Uterus (tissue), 4 donors: Measurements from ENCODE around the gene ADAM10. TPM values are rescaled to one million over a fixed set of nuclear protein-coding genes. Genes with fewer than 3 reads are reported as not detected.
A peak's percentile ranks its signal among the peaks of the same experiment; 100 is the strongest.

ENCODE experiments used
- DNase-seq, 2 donors: peaks; one replicate each; pipeline ENCODE4 v3.0.0-alpha.2; 2019 to 2020
- H3K27ac ChIP-seq, 2 donors: fragments of 200-600 bp; sonication (generic); 1 replicate in 1 of 2; 2 replicates in 1 of 2; pipeline ENCODE4 v1.5.1; 2016 to 2018
- H3K27me3 ChIP-seq, 2 donors: fragments of 200-600 bp; sonication (generic); one replicate each; pipeline ENCODE4 v1.5.1; 2018 to 2019; ENCODE audit warnings: control low read depth in 1 of 2
- H3K36me3 ChIP-seq, 2 donors: fragments of 200-600 bp; sonication (generic); one replicate each; pipeline ENCODE4 v1.5.1; 2019; ENCODE audit warnings: control low read depth in 1 of 2
- H3K4me1 ChIP-seq, 2 donors: fragments of 200-600 bp; sonication (generic); one replicate each; pipeline ENCODE4 v1.5.1; 2018 to 2019; ENCODE audit warnings: control low read depth in 1 of 2
- H3K4me3 ChIP-seq, 2 donors: fragments of 200-600 bp; sonication (generic); 1 replicate in 1 of 2; 2 replicates in 1 of 2; pipeline ENCODE4 v1.5.1; 2018 to 2019; ENCODE audit warnings: mild to moderate bottlenecking in 1 of 2
- H3K9me3 ChIP-seq, 2 donors: fragments of 200-600 bp; sonication (generic); one replicate each; pipeline ENCODE4 v1.5.1; 2019; ENCODE audit warnings: control low read depth in 1 of 2
- POLR2A ChIP-seq, 2 donors: fragments of 450-650 bp; IDR thresholded peaks; one replicate each; pipeline ENCODE4 v1.6.1; 2016; ENCODE audit warnings: antibody characterized with exemption in 2 of 2, mild to moderate bottlenecking in 1 of 2, moderate library complexity in 1 of 2
- intact Hi-C: fragments of 100-400 bp; cut with DNase I; formaldehyde crosslinking; loops from one replicate; pipeline ENCODE4 v1.15.1; 2023; ENCODE audit warnings: low total_unique reads
- total RNA-seq, 4 donors: library from RNA; depleted of rRNA in 3 of 4; stranded (reverse); fragments of >200 nt in 3 of 4; gene quantifications; one replicate each; pipeline versions ENCODE4 v1.1.0 to v1.2.4, GENCODE V29; 2014 to 2023
- TF ChIP-seq, protein P1 (sequence below), 4 experiments: fragments of 200-600 bp in 2 of 4; fragments of 450-650 bp in 2 of 4; sonication (generic) in 2 of 4; IDR thresholded peaks; one replicate each; pipeline ENCODE4 v1.5.1; 2016 to 2019; ENCODE audit warnings: antibody characterized with exemption in 4 of 4, mild to moderate bottlenecking in 2 of 4, moderate library complexity in 1 of 4
- donor health status: DM: yes; HTN: yes; CAD: no.

ADAM10 gene
- total RNA-seq, 4 donors from 2014 or later, result 41.8 to 208 (median 110) TPM

DNA sequence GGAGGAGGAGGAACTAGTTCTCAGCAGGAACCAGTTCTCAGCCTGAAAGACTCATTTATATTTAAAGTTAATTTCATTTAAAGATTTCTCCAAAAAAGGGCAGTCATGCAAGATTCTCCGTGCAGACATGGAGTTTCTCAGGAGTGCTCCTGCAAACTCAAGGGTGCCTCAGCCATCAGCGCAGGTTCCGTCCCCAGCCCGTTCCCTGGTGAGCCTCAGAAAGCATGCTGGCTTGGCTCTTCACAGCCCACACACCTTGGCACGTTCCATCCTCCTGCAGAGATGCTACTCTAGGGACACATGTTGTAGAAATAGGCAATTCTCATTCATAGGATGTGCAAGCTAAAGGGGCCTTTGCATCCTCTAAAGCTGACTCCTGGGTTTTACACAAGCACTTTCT, 194.7 kb downstream of the ADAM10 start:
- H3K36me3 ChIP-seq, result no peaks in the 10 kb centered on the region
- intact Hi-C loops, result no loop called here
- no peak for DNase-seq
- no peaks in the 10 kb centered on the region for H3K4me1 ChIP-seq
- H3K4me3 ChIP-seq, result no peak overlapping the region
- no peak overlapping the region for H3K27ac ChIP-seq
- H3K9me3 ChIP-seq, result no peaks in the 10 kb centered on the region
- TF ChIP-seq POLR2A (IDR thresholded peaks at IDR 0.05), result no peak
- TF ChIP-seq, protein P1, sequence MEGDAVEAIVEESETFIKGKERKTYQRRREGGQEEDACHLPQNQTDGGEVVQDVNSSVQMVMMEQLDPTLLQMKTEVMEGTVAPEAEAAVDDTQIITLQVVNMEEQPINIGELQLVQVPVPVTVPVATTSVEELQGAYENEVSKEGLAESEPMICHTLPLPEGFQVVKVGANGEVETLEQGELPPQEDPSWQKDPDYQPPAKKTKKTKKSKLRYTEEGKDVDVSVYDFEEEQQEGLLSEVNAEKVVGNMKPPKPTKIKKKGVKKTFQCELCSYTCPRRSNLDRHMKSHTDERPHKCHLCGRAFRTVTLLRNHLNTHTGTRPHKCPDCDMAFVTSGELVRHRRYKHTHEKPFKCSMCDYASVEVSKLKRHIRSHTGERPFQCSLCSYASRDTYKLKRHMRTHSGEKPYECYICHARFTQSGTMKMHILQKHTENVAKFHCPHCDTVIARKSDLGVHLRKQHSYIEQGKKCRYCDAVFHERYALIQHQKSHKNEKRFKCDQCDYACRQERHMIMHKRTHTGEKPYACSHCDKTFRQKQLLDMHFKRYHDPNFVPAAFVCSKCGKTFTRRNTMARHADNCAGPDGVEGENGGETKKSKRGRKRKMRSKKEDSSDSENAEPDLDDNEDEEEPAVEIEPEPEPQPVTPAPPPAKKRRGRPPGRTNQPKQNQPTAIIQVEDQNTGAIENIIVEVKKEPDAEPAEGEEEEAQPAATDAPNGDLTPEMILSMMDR (IDR thresholded peaks at IDR 0.05), result no peak
- no peaks in the 10 kb centered on the region for H3K27me3 ChIP-seq

DNA sequence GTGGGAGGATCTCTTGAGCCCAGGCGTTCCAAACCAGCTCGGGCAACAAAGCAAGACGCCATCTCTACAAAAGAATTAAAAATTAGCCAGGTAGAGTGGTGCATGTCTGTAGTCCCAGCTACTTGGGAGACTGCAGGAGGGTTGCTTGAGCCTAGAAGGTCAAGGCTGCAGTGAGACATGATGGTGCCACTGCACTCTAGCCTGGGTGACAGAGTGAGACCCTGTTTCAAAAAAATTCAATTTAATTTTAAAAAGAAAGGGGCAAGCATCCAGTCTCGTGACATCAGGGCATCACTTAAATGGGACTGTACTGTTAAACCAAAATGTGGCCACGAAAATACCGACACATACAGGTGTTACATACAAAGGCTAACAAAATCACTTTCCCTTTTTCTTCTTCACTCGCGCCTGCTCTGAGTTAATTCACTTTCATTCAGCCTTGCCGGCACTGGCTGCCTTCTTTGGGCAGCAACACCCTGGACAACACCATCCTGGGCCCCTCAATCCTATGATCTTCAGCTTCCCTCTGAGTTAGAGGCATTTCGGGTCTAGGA, 196.1 kb downstream of the ADAM10 start:
- H3K36me3 ChIP-seq, result no peaks in the 10 kb centered on the region
- no peaks in the 10 kb centered on the region for H3K27me3 ChIP-seq
- H3K27ac ChIP-seq, result no peak overlapping the region
- DNase-seq, result no peak
- H3K4me3 ChIP-seq, result no peak overlapping the region
- no peaks in the 10 kb centered on the region for H3K4me1 ChIP-seq
- no peaks in the 10 kb centered on the region for H3K9me3 ChIP-seq
- TF ChIP-seq POLR2A (IDR thresholded peaks at IDR 0.05), result no peak
- TF ChIP-seq, protein P1 (IDR thresholded peaks at IDR 0.05), result no peak
- intact Hi-C loops, result no loop called here

DNA sequence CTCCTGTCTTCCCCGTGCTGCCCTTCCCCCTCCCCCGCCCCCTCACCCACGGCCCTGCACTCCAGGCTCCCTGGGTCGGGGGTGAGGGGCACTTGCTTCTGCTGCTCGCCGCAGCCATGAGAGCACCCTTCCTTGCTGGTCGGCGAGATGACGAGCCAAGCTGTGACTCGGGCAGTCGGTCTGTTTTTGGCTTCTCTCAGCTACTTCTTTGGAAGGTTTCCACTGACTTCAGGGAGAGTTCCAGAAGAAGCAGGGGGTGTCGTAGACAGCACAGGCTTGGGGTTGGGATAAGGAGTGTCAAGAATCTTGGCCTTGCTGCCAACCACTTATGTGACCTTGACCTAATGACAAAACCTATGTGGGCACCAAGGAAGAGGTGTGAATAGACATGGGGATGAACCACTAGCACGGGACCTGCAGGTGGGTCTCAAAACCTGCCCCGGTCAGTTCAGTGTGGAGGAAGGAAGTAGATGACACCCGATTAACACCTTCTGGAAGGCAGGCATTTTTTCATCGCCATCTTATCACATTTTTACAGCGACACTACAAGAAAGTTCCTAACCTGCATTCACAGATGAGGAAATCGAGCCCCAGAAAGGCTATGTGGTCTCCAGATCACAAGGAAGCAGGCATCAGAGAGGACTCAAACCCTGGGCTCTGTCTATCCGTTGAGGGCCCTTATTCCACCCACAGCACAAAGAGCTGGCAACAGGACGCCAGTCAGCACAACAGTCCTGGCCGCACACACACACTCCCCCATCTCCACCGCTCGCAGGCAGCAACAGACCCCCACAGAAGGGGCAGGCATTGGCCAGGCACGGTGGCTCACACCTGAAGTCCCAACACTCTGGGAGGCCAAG, 196.8 kb downstream of the ADAM10 start:
- Histone ChIP-seq H3K36me3 (no peaks in the 10 kb centered on the region), H3K27me3 (no peaks in the 10 kb centered on the region), H3K4me3 (peak overlapping the region; percentile 26 to 28), H3K4me1 (no peaks in the 10 kb centered on the region), H3K9me3 (no peaks in the 10 kb centered on the region), H3K27ac (peak overlapping the region; percentile 34 to 62)
- TF ChIP-seq, protein P1 (IDR thresholded peaks at IDR 0.05), result no peak
- no peak for TF ChIP-seq POLR2A (IDR thresholded peaks at IDR 0.05)
- no peak for DNase-seq
- intact Hi-C loops, result no loop called here

DNA sequence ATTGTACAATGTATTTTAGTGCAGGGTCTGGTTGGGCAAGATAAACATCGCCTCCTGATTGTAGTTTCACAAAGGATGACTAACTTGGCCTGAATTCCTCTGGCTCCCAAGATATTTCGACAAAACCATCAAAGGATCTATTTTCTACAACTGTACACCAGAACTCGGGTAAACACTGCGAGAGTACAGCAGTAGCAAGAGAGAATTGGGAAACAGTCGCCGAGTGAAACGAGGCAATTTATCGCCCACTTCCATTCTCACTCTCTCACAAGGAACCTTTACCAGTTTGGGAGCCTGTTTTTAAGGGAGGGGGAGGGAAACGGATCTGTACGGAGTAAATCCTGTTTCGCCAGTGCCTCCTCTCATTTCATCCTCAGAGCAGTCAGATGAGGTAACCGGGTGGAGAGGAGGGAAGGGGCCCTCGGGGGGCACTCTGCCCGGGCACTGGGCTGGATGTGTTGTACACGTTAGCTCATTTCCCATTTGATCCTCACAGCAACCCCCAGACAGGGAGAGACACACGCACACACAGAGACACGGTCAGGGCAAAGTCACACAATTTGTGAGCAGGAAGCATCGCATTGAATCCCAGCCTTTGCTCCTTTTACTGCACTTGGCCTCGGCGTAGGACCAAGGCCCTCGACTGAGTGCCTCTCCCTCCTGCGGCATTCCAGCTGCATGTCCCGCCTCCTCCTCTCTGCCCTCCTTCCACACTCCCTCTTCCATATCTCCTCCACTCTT, 197.6 kb downstream of the ADAM10 start:
- TF ChIP-seq POLR2A (IDR thresholded peaks at IDR 0.05), result no peak
- TF ChIP-seq, protein P1 (IDR thresholded peaks at IDR 0.05), result no peak
- Histone ChIP-seq H3K27ac (peak overlapping the region; percentile 34 to 62), H3K4me1 (no peaks in the 10 kb centered on the region), H3K4me3 (peak overlapping the region; percentile 26 to 28), H3K9me3 (no peaks in the 10 kb centered on the region), H3K36me3 (no peaks in the 10 kb centered on the region), H3K27me3 (no peaks in the 10 kb centered on the region)
- DNase-seq, result peak in 1 of 2 donors; percentile 23
- intact Hi-C loops, result no loop called here
